Psoas muscle (tissue), 8 donors: ENCODE data around the gene PCDHA3. TPM values are rescaled to one million over a fixed set of nuclear protein-coding genes. Genes with fewer than 3 reads are reported as not detected.
"Not testable (repeated sequence)": the region's sequence is repeated elsewhere in the genome, so short reads cannot be mapped to it uniquely, and the experiment has no call there.

ENCODE experiments used
- ATAC-seq, 4 donors: fragments of 200-7000 bp; cut with Tn5 transposase; one replicate each; pipeline ENCODE4 v1.9.1; 2020; ENCODE audit warnings: moderate library complexity in 3 of 4, mild to moderate bottlenecking in 2 of 4
- DNase-seq, 2 donors: peaks; one replicate each; pipeline ENCODE4 v3.0.0-alpha.2; 2020
- H3K27ac ChIP-seq: fragments of 200-600 bp; one replicate; pipeline ENCODE4 v1.8.0; 2022
- H3K27me3 ChIP-seq, 3 donors: fragments of 200-600 bp in 1 of 3; one replicate each; pipeline versions ENCODE4 v1.6.1 to v1.8.0; 2013 to 2022; ENCODE audit warnings: low read length in 2 of 3, mild to moderate bottlenecking in 2 of 3, moderate library complexity in 1 of 3; ENCODE audit not compliant: insufficient read depth in 3 of 3
- H3K36me3 ChIP-seq, 2 donors: fragments of 200-600 bp in 1 of 2; one replicate each; pipeline versions ENCODE4 v1.6.1 to v1.8.0; 2013 to 2022; ENCODE audit warnings: low read depth in 1 of 2, mild to moderate bottlenecking in 1 of 2, moderate library complexity in 1 of 2; ENCODE audit not compliant: insufficient read depth in 1 of 2
- H3K4me1 ChIP-seq: fragments of 200-600 bp; one replicate; pipeline ENCODE4 v1.8.0; 2022
- H3K4me3 ChIP-seq: fragments of 200-600 bp; one replicate; pipeline ENCODE4 v1.8.0; 2022; ENCODE audit warnings: mild to moderate bottlenecking
- H3K9me3 ChIP-seq: fragments of 200-600 bp; one replicate; pipeline ENCODE4 v1.8.0; 2022
- CTCF ChIP-seq: fragments of 200-600 bp; IDR thresholded peaks from one replicate; pipeline ENCODE4 v1.8.0; 2022; ENCODE audit warnings: antibody characterized with exemption
- whole genome bisulfite sequencing, 3 donors: extraction: QIAGEN DNeasy Blood & Tissue Kit; methylation state at CpG; one replicate each; pipeline versions ENCODE4 v1.1.6 to v1.1.7; 2013; 5-methylcytosine and 5-hydroxymethylcytosine counted together
- intact Hi-C, 2 donors: fragments of 100-400 bp; cut with DNase I; formaldehyde crosslinking; loops; one replicate each; pipeline versions ENCODE4 v1.11.0 to v1.14.2; 2022
- polyA plus RNA-seq, 3 donors: library from polyadenylated mRNA; stranded (reverse); fragments of 200-250 nt; gene quantifications; one replicate each; pipeline ENCODE4 v1.2.3, GENCODE V29; 2013
- total RNA-seq, 4 donors: library from RNA; stranded (reverse); fragmentation: NEBNext Ultra II Directional in 2 of 4; extraction: Animal tissue kit (Norgen Biotek cat#: 25700) in 2 of 4; gene quantifications; one replicate each; pipeline versions ENCODE4 v1.2.1 to v1.2.4, GENCODE V29; 2021 to 2023
- donor health status: healthy with polysubstance abuse.
- donor health status: DM: no; HTN: no; CAD: no; lungs with moderate emphysema.
- donor health status: Bipolar disorder and iron deficiency.
- donor health status: healthy.
- donor health status: DM: yes; HTN: yes; CAD: no.
- donor health status: DM: no; HTN: no; CAD: no.
- donor health status: DM: no; HTN: no; CAD: no.
- donor health status: DM: yes; HTN: yes; CAD: no.

Gene PCDHA3
- total and polyA plus RNA-seq, 7 donors: 0.03 to 0.12 TPM; not detected in 5

- Histone ChIP-seq H3K36me3 (no peaks in the 10 kb centered on the region), H3K27ac (no peak within 1 kb of the TSS), H3K9me3 (peaks cover 7% of the 10 kb centered on the region), H3K27me3 (peaks cover 0 to under 1% (median 0%) of the 10 kb centered on the region in 3 donors), H3K4me1 (no peaks in the 10 kb centered on the region), H3K4me3 (no peak within 1 kb of the TSS)
- no peak for TF ChIP-seq CTCF
- ATAC-seq: no peak
- intact Hi-C loops: no loop called here
- DNase-seq: no peak
- 16 to 24% (median 21%) methylated on average over 43 to 47 of the region's 47 CpGs for WGBS, 3 donors
Measured at GRCh38 chr5:140840978-140841962, 40.4 kb downstream of the PCDHA3 start, which contains the start of gene PCDHA8. PCDHA8 (plus strand) TSS chr5:140841187; CDS start chr5:140841322, 135 bp downstream.

DNA sequence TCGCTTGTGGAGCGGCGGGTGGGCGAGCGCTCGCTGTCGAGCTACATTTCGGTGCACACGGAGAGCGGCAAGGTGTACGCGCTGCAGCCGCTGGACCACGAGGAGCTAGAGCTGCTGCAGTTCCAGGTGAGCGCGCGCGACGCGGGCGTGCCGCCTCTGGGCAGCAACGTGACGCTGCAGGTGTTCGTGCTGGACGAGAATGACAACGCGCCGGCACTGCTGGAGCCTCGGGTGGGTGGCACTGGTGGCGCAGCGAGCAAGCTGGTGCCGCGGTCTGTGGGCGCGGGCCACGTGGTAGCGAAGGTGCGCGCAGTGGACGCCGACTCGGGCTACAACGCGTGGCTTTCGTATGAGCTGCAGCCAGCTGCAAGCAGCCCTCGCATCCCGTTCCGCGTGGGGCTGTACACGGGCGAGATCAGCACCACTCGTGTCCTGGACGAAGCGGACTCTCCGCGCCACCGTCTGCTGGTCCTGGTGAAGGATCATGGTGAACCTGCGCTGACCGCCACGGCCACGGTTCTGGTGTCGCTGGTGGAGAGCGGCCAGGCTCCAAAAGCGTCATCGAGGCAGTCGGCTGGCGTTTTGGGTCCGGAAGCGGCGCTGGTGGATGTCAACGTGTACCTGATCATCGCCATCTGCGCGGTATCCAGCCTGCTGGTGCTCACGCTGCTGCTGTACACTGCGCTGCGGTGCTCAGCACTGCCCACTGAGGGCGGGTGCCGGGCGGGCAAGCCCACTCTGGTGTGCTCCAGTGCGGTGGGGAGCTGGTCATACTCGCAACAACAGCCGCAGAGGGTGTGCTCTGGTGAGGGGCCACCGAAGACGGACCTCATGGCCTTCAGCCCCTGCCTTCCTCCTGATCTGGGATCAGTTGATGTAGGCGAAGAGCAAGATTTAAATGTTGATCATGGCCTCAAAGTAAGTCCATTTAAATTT is 42.2 kb downstream of the PCDHA3 start:
- H3K9me3 ChIP-seq: peaks cover 4% of the 10 kb centered on the region
- DNase-seq: no peak
- H3K4me3 ChIP-seq: no peak overlapping the region
- ATAC-seq: no peak
- no peaks in the 10 kb centered on the region for H3K4me1 ChIP-seq
- intact Hi-C loops: no loop called here
- peaks cover 0 to 6% (median 0%) of the 10 kb centered on the region in 3 donors for H3K27me3 ChIP-seq
- no peak overlapping the region for H3K27ac ChIP-seq
- no peaks in the 10 kb centered on the region for H3K36me3 ChIP-seq
- no peak for TF ChIP-seq CTCF
- 41 to 46% methylated on average over 48 to 87 of the region's 87 CpGs; no CpG with 5 or more reads in 1 of the 3 donors for WGBS, 3 donors

DNA sequence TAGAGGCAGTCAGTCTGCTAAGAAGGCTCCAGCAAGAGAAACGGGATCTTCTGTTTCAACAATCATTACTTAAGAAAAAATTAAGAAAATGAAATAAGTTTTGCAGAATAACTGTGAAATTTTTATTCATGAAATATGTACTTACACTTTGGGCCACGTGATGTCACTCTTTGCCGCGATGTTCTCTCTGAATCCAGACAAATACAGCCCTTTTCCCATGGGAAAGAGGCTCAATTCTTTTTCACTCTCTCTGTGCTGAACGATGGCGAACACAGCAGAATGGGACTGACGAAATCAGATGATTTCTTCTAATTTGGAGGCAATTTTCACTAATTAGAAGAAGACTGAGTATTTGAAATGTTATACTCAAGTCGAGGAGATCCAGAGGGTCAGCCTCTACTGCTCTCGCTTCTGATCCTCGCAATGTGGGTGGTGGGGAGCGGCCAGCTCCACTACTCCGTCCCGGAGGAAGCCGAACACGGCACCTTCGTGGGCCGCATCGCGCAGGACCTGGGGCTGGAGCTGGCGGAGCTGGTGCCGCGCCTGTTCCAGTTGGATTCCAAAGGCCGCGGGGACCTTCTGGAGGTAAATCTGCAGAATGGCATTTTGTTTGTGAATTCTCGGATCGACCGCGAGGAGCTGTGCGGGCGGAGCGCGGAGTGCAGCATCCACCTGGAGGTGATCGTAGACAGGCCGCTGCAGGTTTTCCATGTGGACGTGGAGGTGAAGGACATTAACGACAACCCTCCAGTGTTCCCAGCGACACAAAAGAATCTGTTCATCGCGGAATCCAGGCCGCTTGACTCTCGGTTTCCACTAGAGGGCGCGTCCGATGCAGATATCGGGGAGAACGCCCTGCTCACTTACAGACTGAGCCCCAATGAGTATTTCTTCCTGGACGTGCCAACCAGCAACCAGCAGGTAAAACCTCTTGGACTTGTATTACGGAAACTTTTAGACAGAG is 47.6 kb downstream of the PCDHA3 start, which contains the start of gene PCDHA9:
TSS of gene PCDHA9 (plus strand) at position 244 of the 964 bp plus-strand sequence. CDS start at position 358, 114 bp downstream.
- WGBS, 3 donors: 17 to 18% methylated on average over 32 to 46 of the region's 48 CpGs; no CpG with 5 or more reads in 1 of the 3 donors
- H3K4me3 ChIP-seq, H3K36me3 ChIP-seq, H3K4me1 ChIP-seq, DNase-seq, H3K27me3 ChIP-seq, intact Hi-C loops, ATAC-seq, H3K27ac ChIP-seq, H3K9me3 ChIP-seq: not testable (repeated sequence)

GRCh38 chr5:140849831-140850634 is 49.2 kb downstream of the PCDHA3 start:
- H3K36me3 ChIP-seq, H3K4me3 ChIP-seq, ATAC-seq, H3K4me1 ChIP-seq, DNase-seq, H3K9me3 ChIP-seq, H3K27ac ChIP-seq, intact Hi-C loops: not testable (repeated sequence)
- WGBS, 3 donors: 39 to 49% methylated on average over 25 to 101 of the region's 101 CpGs; no CpG with 5 or more reads in 1 of the 3 donors
- peaks cover 0 to 11% (median 3%) of the 10 kb centered on the region in 3 donors for H3K27me3 ChIP-seq

Other genes with a start within 250 kb of the PCDHA3 start
- gene SRA1, start 243.6 kb upstream of the PCDHA3 start, total RNA-seq: 10 to 100 TPM; 33.4 to 58.5 (median 37.6) TPM
- 10 to 100 TPM; 36.9 to 78.0 (median 58.6) TPM for gene SRA1, start 243.6 kb upstream of the PCDHA3 start, polyA plus RNA-seq
- gene APBB3, start 236.5 kb upstream of the PCDHA3 start, total RNA-seq: 10 to 100 TPM in 3 of 4 donors, 1 to 10 TPM in 1; 9.5 to 25.4 (median 16.4) TPM
- 1 to 10 TPM; 4.3 to 7.6 (median 6.6) TPM for gene APBB3, start 236.5 kb upstream of the PCDHA3 start, polyA plus RNA-seq
- 100 to 1,000 TPM in 3 of 4 donors, 10 to 100 TPM in 1; 95.7 to 129 (median 117) TPM for gene SLC35A4, start 236.2 kb upstream of the PCDHA3 start, total RNA-seq
- 100 to 1,000 TPM in 1 of 3 donors, 10 to 100 TPM in 2; 49.9 to 149 (median 99.6) TPM for gene SLC35A4, start 236.2 kb upstream of the PCDHA3 start, polyA plus RNA-seq
- 10 to 100 TPM; 13.9 to 43.9 (median 18.0) TPM for gene CD14, start 167.9 kb upstream of the PCDHA3 start, total RNA-seq
- gene CD14, start 167.9 kb upstream of the PCDHA3 start, polyA plus RNA-seq: 1 to 10 TPM; 4.9 to 9.0 (median 7.3) TPM
- 1 to 10 TPM; 3.6 to 4.9 (median 4.1) TPM for gene TMCO6, start 161.6 kb upstream of the PCDHA3 start, total RNA-seq
- 1 to 10 TPM; 5.2 to 8.1 (median 6.4) TPM for gene TMCO6, start 161.6 kb upstream of the PCDHA3 start, polyA plus RNA-seq
- gene NDUFA2, start 153.4 kb upstream of the PCDHA3 start, total RNA-seq: 100 to 1,000 TPM in 2 of 4 donors, 10 to 100 TPM in 2; 82.6 to 136 (median 113) TPM
- 100 to 1,000 TPM; 216 to 276 (median 252) TPM for gene NDUFA2, start 153.4 kb upstream of the PCDHA3 start, polyA plus RNA-seq
- 10 to 100 TPM; 74.8 to 99.2 (median 83.4) TPM for gene IK, start 153.2 kb upstream of the PCDHA3 start, total RNA-seq
- gene IK, start 153.2 kb upstream of the PCDHA3 start, polyA plus RNA-seq: 100 to 1,000 TPM in 1 of 3 donors, 10 to 100 TPM in 2; 96.5 to 169 (median 98.3) TPM
- 10 to 100 TPM in 3 of 4 donors, 1 to 10 TPM in 1; 9.9 to 20.9 (median 13.3) TPM for gene WDR55, start 136.2 kb upstream of the PCDHA3 start, total RNA-seq
- 10 to 100 TPM; 12.3 to 33.4 (median 26.9) TPM for gene WDR55, start 136.2 kb upstream of the PCDHA3 start, polyA plus RNA-seq
- 1 to 10 TPM in 2 of 4 donors, under 1 TPM in 2; 0.30 to 1.3 (median 0.87) TPM for gene DND1, start 127.5 kb upstream of the PCDHA3 start, total RNA-seq
- 1 to 10 TPM in 1 of 3 donors, under 1 TPM in 2; 0.37 to 1.5 (median 0.61) TPM for gene DND1, start 127.5 kb upstream of the PCDHA3 start, polyA plus RNA-seq
- gene HARS1, start 109.7 kb upstream of the PCDHA3 start, total RNA-seq: 10 to 100 TPM; 29.5 to 48.1 (median 38.9) TPM
- 10 to 100 TPM; 39.1 to 58.0 (median 45.2) TPM for gene HARS1, start 109.7 kb upstream of the PCDHA3 start, polyA plus RNA-seq
- 10 to 100 TPM; 19.8 to 35.1 (median 23.2) TPM for gene HARS2, start 109.6 kb upstream of the PCDHA3 start, total RNA-seq
- gene HARS2, start 109.6 kb upstream of the PCDHA3 start, polyA plus RNA-seq: 10 to 100 TPM; 23.8 to 40.9 (median 38.0) TPM
- gene ZMAT2, start 100.6 kb upstream of the PCDHA3 start, total RNA-seq: 10 to 100 TPM; 44.7 to 54.5 (median 47.5) TPM
- 100 to 1,000 TPM in 1 of 3 donors, 10 to 100 TPM in 2; 78.0 to 136 (median 81.4) TPM for gene ZMAT2, start 100.6 kb upstream of the PCDHA3 start, polyA plus RNA-seq
- gene PCDHA1, start 14.9 kb upstream of the PCDHA3 start, total RNA-seq: under 1 TPM in 1 of 4 donors, not detected in 3; 0.10 TPM
- gene PCDHA1, start 14.9 kb upstream of the PCDHA3 start, polyA plus RNA-seq: not detected
- gene PCDHA2, start 6.2 kb upstream of the PCDHA3 start, total RNA-seq: under 1 TPM in 1 of 4 donors, not detected in 3; 0.18 TPM
- not detected for gene PCDHA2, start 6.2 kb upstream of the PCDHA3 start, polyA plus RNA-seq
- gene PCDHA4, start 6.0 kb downstream of the PCDHA3 start, total RNA-seq: under 1 TPM in 2 of 4 donors, not detected in 2; 0.06 to 0.08 TPM
- under 1 TPM; 0.01 to 0.06 (median 0.01) TPM for gene PCDHA4, start 6.0 kb downstream of the PCDHA3 start, polyA plus RNA-seq
- gene PCDHA5, start 20.6 kb downstream of the PCDHA3 start, total RNA-seq: not detected
- under 1 TPM in 1 of 3 donors, not detected in 2; 0.01 TPM for gene PCDHA5, start 20.6 kb downstream of the PCDHA3 start, polyA plus RNA-seq
- gene PCDHA6, start 26.9 kb downstream of the PCDHA3 start, total RNA-seq: not detected
- not detected for gene PCDHA6, start 26.9 kb downstream of the PCDHA3 start, polyA plus RNA-seq
- gene PCDHA7, start 33.2 kb downstream of the PCDHA3 start, total RNA-seq: under 1 TPM in 1 of 4 donors, not detected in 3; 0.08 TPM
- under 1 TPM in 2 of 3 donors, not detected in 1; 0.01 to 0.07 TPM for gene PCDHA7, start 33.2 kb downstream of the PCDHA3 start, polyA plus RNA-seq
- under 1 TPM in 1 of 4 donors, not detected in 3; 0.12 TPM for gene PCDHA8, start 40.1 kb downstream of the PCDHA3 start, total RNA-seq
- under 1 TPM in 1 of 3 donors, not detected in 2; 0.01 TPM for gene PCDHA8, start 40.1 kb downstream of the PCDHA3 start, polyA plus RNA-seq
- gene PCDHA9, start 47.3 kb downstream of the PCDHA3 start, total RNA-seq: under 1 TPM in 1 of 4 donors, not detected in 3; 0.04 TPM
- under 1 TPM in 1 of 3 donors, not detected in 2; 0.01 TPM for gene PCDHA9, start 47.3 kb downstream of the PCDHA3 start, polyA plus RNA-seq
- gene PCDHA10, start 54.8 kb downstream of the PCDHA3 start, total RNA-seq: under 1 TPM in 2 of 4 donors, not detected in 2; 0.11 to 0.12 TPM
- gene PCDHA10, start 54.8 kb downstream of the PCDHA3 start, polyA plus RNA-seq: under 1 TPM in 1 of 3 donors, not detected in 2; 0.05 TPM
- gene PCDHA11, start 67.9 kb downstream of the PCDHA3 start, total RNA-seq: under 1 TPM in 1 of 4 donors, not detected in 3; 0.06 TPM
- under 1 TPM in 2 of 3 donors, not detected in 1; 0.01 to 0.03 TPM for gene PCDHA11, start 67.9 kb downstream of the PCDHA3 start, polyA plus RNA-seq
- gene PCDHA12, start 74.3 kb downstream of the PCDHA3 start, total RNA-seq: not detected
- under 1 TPM in 2 of 3 donors, not detected in 1; 0.01 to 0.06 TPM for gene PCDHA12, start 74.3 kb downstream of the PCDHA3 start, polyA plus RNA-seq
- gene PCDHA13, start 81.1 kb downstream of the PCDHA3 start, total RNA-seq: not detected
- not detected for gene PCDHA13, start 81.1 kb downstream of the PCDHA3 start, polyA plus RNA-seq
- under 1 TPM; 0.07 to 0.36 (median 0.10) TPM for gene PCDHAC1, start 125.2 kb downstream of the PCDHA3 start, total RNA-seq
- under 1 TPM in 1 of 3 donors, not detected in 2; 0.01 TPM for gene PCDHAC1, start 125.2 kb downstream of the PCDHA3 start, polyA plus RNA-seq
- gene PCDHAC2, start 165.4 kb downstream of the PCDHA3 start, total RNA-seq: under 1 TPM; 0.11 to 0.62 (median 0.16) TPM
- under 1 TPM in 2 of 3 donors, not detected in 1; 0.01 to 0.03 TPM for gene PCDHAC2, start 165.4 kb downstream of the PCDHA3 start, polyA plus RNA-seq